MV-4-11 (cell line): ENCODE data around the gene TMEM35B.
"Not testable (repeated sequence)": the region's sequence is repeated elsewhere in the genome, so short reads cannot be mapped to it uniquely, and the experiment has no call there.

Experiments
- DNase-seq: peaks from one replicate; lab custom pipeline; 2025; lab: John Stamatoyannopoulos, UW

Gene TMEM35B

GRCh38 chr1:34984793-34985608, at the start of gene TMEM35B:
TMEM35B (minus strand) TSS chr1:34985347; CDS start chr1:34985305, 42 bp downstream.
- DNase-seq: peak; percentile 53

- DNase-seq: no peak
These were observed 48.2 kb upstream of the TMEM35B start for GRCh38 chr1:35033346-35033745.

- DNase-seq: no peak
These were observed 47.2 kb upstream of the TMEM35B start for GRCh38 chr1:35032384-35032739.

GRCh38 chr1:35030756-35031446, 45.8 kb upstream of the TMEM35B start:
- DNase-seq: peak; percentile 77

GRCh38 chr1:35030338-35030737, 45.2 kb upstream of the TMEM35B start:
- no peak for DNase-seq

GRCh38 chr1:35029761-35030160, 44.6 kb upstream of the TMEM35B start:
- DNase-seq: no peak

GRCh38 chr1:35016406-35016805, 31.3 kb upstream of the TMEM35B start:
- DNase-seq: no peak

GRCh38 chr1:35014486-35014885, 29.3 kb upstream of the TMEM35B start:
- DNase-seq: no peak

- DNase-seq: no peak
These were observed 20.6 kb upstream of the TMEM35B start for GRCh38 chr1:35005711-35006110.

- no peak for DNase-seq
These were observed 16.6 kb upstream of the TMEM35B start for GRCh38 chr1:35001743-35002142.

- no peak for DNase-seq
These were observed 9.7 kb upstream of the TMEM35B start for GRCh38 chr1:34994878-34995277.

- DNase-seq: no peak
These were observed 3.4 kb upstream of the TMEM35B start for GRCh38 chr1:34988581-34988980.

- DNase-seq: no peak
These were observed 3.0 kb upstream of the TMEM35B start for GRCh38 chr1:34988147-34988546.

GRCh38 chr1:34987018-34987417, 1.9 kb upstream of the TMEM35B start:
- DNase-seq: no peak

GRCh38 chr1:34985609-34985904, 410 bp upstream of the TMEM35B start:
- DNase-seq: not testable (repeated sequence)

- DNase-seq: no peak
These were observed 733 bp downstream of the TMEM35B start for GRCh38 chr1:34984435-34984792.

- no peak for DNase-seq
These were observed 1.3 kb downstream of the TMEM35B start for GRCh38 chr1:34983700-34984355.

GRCh38 chr1:34982820-34983376, 2.2 kb downstream of the TMEM35B start:
- no peak for DNase-seq

GRCh38 chr1:34980715-34981114, 4.4 kb downstream of the TMEM35B start:
- no peak for DNase-seq

- no peak for DNase-seq
These were observed 6.2 kb downstream of the TMEM35B start for GRCh38 chr1:34978921-34979320.

- no peak for DNase-seq
These were observed 7.3 kb downstream of the TMEM35B start for GRCh38 chr1:34977858-34978257.

- DNase-seq: no peak
These were observed 8.0 kb downstream of the TMEM35B start for GRCh38 chr1:34977210-34977471.
